Measurements from ENCODE around the gene ONECUT3. TPM values are rescaled to one million over a fixed set of nuclear protein-coding genes. Genes with fewer than 3 reads are reported as not detected.

Gene ONECUT3
- total RNA-seq, 1 donor from 2014 or later, result not detected

Other genes starting within 250 kb of the ONECUT3 start
- 12.5 TPM for gene ADAMTSL5, start 240.5 kb upstream of the ONECUT3 start, total RNA-seq
- not detected for gene PLK5, start 229.4 kb upstream of the ONECUT3 start, total RNA-seq
- 21.7 TPM for gene MEX3D, start 185.2 kb upstream of the ONECUT3 start, total RNA-seq
- 60.7 TPM for gene MBD3, start 160.6 kb upstream of the ONECUT3 start, total RNA-seq
- 197 TPM for gene UQCR11, start 148.0 kb upstream of the ONECUT3 start, total RNA-seq
- 56.2 TPM for gene TCF3, start 100.9 kb upstream of the ONECUT3 start, total RNA-seq
- 1.3 TPM for gene ATP8B3, start 58.8 kb downstream of the ONECUT3 start, total RNA-seq
- 39.3 TPM for gene REXO1, start 95.0 kb downstream of the ONECUT3 start, total RNA-seq
- 14.8 TPM for gene KLF16, start 110.1 kb downstream of the ONECUT3 start, total RNA-seq
- gene ABHD17A, start 132.0 kb downstream of the ONECUT3 start, total RNA-seq, result 58.1 TPM
- gene ADAT3, start 151.9 kb downstream of the ONECUT3 start, total RNA-seq, result 4.1 TPM
- gene SCAMP4, start 151.9 kb downstream of the ONECUT3 start, total RNA-seq, result 82.3 TPM
- 57.2 TPM for gene CSNK1G2, start 187.7 kb downstream of the ONECUT3 start, total RNA-seq

Data from ureter (tissue), 1 donor.